Upper lobe of right lung (tissue), 1 donor: ENCODE results near the gene PFDN1. TPM values are rescaled to one million over a fixed set of nuclear protein-coding genes. Genes with fewer than 3 reads are reported as not detected.
A peak's percentile ranks its signal among the peaks of the same experiment; 100 is the strongest.

Experiments
- ATAC-seq: fragments of 200-7000 bp; cut with Tn5 transposase; one replicate; pipeline ENCODE4 v1.9.1; 2020; ENCODE audit warnings: mild to moderate bottlenecking, moderate library complexity
- DNase-seq: peaks from one replicate; pipeline ENCODE4 v3.0.0-alpha.2; 2020
- H3K27ac ChIP-seq: fragments of 200-600 bp; one replicate; pipeline ENCODE4 v1.8.0; 2022
- H3K27me3 ChIP-seq: fragments of 200-600 bp; one replicate; pipeline ENCODE4 v1.8.0; 2022; ENCODE audit warnings: mild to moderate bottlenecking
- H3K36me3 ChIP-seq: fragments of 200-600 bp; one replicate; pipeline ENCODE4 v1.8.0; 2022
- H3K4me1 ChIP-seq: fragments of 200-600 bp; one replicate; pipeline ENCODE4 v1.8.0; 2022
- H3K4me3 ChIP-seq: fragments of 200-600 bp; one replicate; pipeline ENCODE4 v1.8.0; 2022; ENCODE audit warnings: mild to moderate bottlenecking
- H3K9me3 ChIP-seq: fragments of 200-600 bp; one replicate; pipeline ENCODE4 v1.8.0; 2022
- intact Hi-C: fragments of 100-400 bp; cut with DNase I; formaldehyde crosslinking; loops from one replicate; pipeline ENCODE4 v1.11.0; 2022
- total RNA-seq: library from RNA; stranded (reverse); fragmentation: NEBNext Ultra II Directional; extraction: Animal tissue kit (Norgen Biotek cat#: 25700); gene quantifications from one replicate; pipeline ENCODE4 v1.2.1, GENCODE V29; 2021
- TF ChIP-seq, protein P1 (sequence below): fragments of 200-600 bp; IDR thresholded peaks from one replicate; pipeline ENCODE4 v1.8.0; 2022; ENCODE audit warnings: antibody characterized with exemption
- donor health status: DM: no; HTN: yes; CAD: no; lungs with severe emphysema.

Gene PFDN1
- total RNA-seq, 1 donor from 2014 or later: 54.0 TPM

GRCh38 chr5:140242890-140243585, 59.9 kb downstream of the PFDN1 start:
- no peaks in the 10 kb centered on the region for H3K27me3 ChIP-seq
- H3K4me1 ChIP-seq: peaks cover 53% of the 10 kb centered on the region
- intact Hi-C loops: loop anchor here (5.0 kb wide), 1 partner anchor 104 kb away; the partner anchor contains the start of gene HBEGF
- no peak overlapping the region for H3K4me3 ChIP-seq
- TF ChIP-seq, protein P1, sequence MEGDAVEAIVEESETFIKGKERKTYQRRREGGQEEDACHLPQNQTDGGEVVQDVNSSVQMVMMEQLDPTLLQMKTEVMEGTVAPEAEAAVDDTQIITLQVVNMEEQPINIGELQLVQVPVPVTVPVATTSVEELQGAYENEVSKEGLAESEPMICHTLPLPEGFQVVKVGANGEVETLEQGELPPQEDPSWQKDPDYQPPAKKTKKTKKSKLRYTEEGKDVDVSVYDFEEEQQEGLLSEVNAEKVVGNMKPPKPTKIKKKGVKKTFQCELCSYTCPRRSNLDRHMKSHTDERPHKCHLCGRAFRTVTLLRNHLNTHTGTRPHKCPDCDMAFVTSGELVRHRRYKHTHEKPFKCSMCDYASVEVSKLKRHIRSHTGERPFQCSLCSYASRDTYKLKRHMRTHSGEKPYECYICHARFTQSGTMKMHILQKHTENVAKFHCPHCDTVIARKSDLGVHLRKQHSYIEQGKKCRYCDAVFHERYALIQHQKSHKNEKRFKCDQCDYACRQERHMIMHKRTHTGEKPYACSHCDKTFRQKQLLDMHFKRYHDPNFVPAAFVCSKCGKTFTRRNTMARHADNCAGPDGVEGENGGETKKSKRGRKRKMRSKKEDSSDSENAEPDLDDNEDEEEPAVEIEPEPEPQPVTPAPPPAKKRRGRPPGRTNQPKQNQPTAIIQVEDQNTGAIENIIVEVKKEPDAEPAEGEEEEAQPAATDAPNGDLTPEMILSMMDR: no peak
- H3K36me3 ChIP-seq: peaks cover 24% of the 10 kb centered on the region
- no peak overlapping the region for H3K27ac ChIP-seq
- no peaks in the 10 kb centered on the region for H3K9me3 ChIP-seq
- ATAC-seq (peak; percentile 8), DNase-seq (no peak)

GRCh38 chr5:140242099-140242498, 60.8 kb downstream of the PFDN1 start:
- H3K4me1 ChIP-seq: peaks cover 53% of the 10 kb centered on the region
- no peaks in the 10 kb centered on the region for H3K9me3 ChIP-seq
- no peak overlapping the region for H3K4me3 ChIP-seq
- DNase-seq (no peak), ATAC-seq (no peak)
- H3K27me3 ChIP-seq: no peaks in the 10 kb centered on the region
- intact Hi-C loops: loop anchor here (5.0 kb wide), 1 partner anchor 105 kb away; the partner anchor contains the start of gene HBEGF
- H3K36me3 ChIP-seq: peaks cover 24% of the 10 kb centered on the region
- H3K27ac ChIP-seq: no peak overlapping the region
- TF ChIP-seq, protein P1: no peak

- no peak overlapping the region for H3K4me3 ChIP-seq
- H3K27me3 ChIP-seq: no peaks in the 10 kb centered on the region
- TF ChIP-seq, protein P1: no peak
- ATAC-seq (peak; percentile 62), DNase-seq (peak; percentile 80)
- no peaks in the 10 kb centered on the region for H3K9me3 ChIP-seq
- peaks cover 24% of the 10 kb centered on the region for H3K36me3 ChIP-seq
- intact Hi-C loops: loop anchor here (5.0 kb wide), 1 partner anchor 106 kb away; the partner anchor contains the start of gene HBEGF
- H3K27ac ChIP-seq: no peak overlapping the region
- peaks cover 51% of the 10 kb centered on the region for H3K4me1 ChIP-seq
Measured at GRCh38 chr5:140240987-140241706, 61.8 kb downstream of the PFDN1 start.

- ATAC-seq (peak; percentile 61), DNase-seq (peak; percentile 78)
- Histone ChIP-seq H3K9me3 (no peaks in the 10 kb centered on the region), H3K4me3 (no peak overlapping the region), H3K4me1 (peaks cover 44% of the 10 kb centered on the region), H3K36me3 (peaks cover 14% of the 10 kb centered on the region), H3K27me3 (no peaks in the 10 kb centered on the region), H3K27ac (no peak overlapping the region)
- TF ChIP-seq, protein P1: peak; percentile 70
- intact Hi-C loops: loop anchor here (5.0 kb wide), 1 partner anchor 107 kb away; the partner anchor contains the start of gene HBEGF
Measured at GRCh38 chr5:140239939-140240700, 62.8 kb downstream of the PFDN1 start.

GRCh38 chr5:140239461-140239860, 63.4 kb downstream of the PFDN1 start:
- Histone ChIP-seq H3K4me1 (peaks cover 38% of the 10 kb centered on the region), H3K36me3 (peaks cover 10% of the 10 kb centered on the region), H3K27ac (no peak overlapping the region), H3K4me3 (no peak overlapping the region), H3K9me3 (no peaks in the 10 kb centered on the region), H3K27me3 (no peaks in the 10 kb centered on the region)
- DNase-seq (no peak), ATAC-seq (no peak)
- TF ChIP-seq, protein P1: no peak
- intact Hi-C loops: no loop called here
